Skeletal muscle tissue (tissue), 4 donors: ENCODE measurements around the gene GOLIM4. TPM values are rescaled to one million over a fixed set of nuclear protein-coding genes. Genes with fewer than 3 reads are reported as not detected.

Source experiments
- H3K27ac ChIP-seq: one replicate; pipeline ENCODE4 v1.7.0; 2013; ENCODE audit warnings: mild to moderate bottlenecking, low read depth, low read length, inconsistent platforms
- H3K27me3 ChIP-seq, 3 donors: one replicate each; pipeline ENCODE4 v1.7.0; 2013; ENCODE audit warnings: low read length in 3 of 3; ENCODE audit not compliant: control insufficient read depth in 3 of 3, insufficient read depth in 3 of 3
- H3K36me3 ChIP-seq, 3 donors: one replicate each; pipeline ENCODE4 v1.7.0; 2013; ENCODE audit warnings: low read length in 3 of 3; ENCODE audit not compliant: control insufficient read depth in 3 of 3, insufficient read depth in 3 of 3
- H3K4me1 ChIP-seq, 3 donors: one replicate each; pipeline ENCODE4 v1.7.0; 2013; ENCODE audit warnings: low read length in 3 of 3, mild to moderate bottlenecking in 3 of 3; ENCODE audit not compliant: control insufficient read depth in 3 of 3, insufficient read depth in 3 of 3
- H3K4me3 ChIP-seq, 3 donors: one replicate each; pipeline ENCODE4 v1.7.0; 2013; ENCODE audit warnings: low read length in 3 of 3
- H3K9ac ChIP-seq, 3 donors: one replicate each; pipeline ENCODE4 v1.7.0; 2013; ENCODE audit warnings: low read length in 3 of 3, mild to moderate bottlenecking in 3 of 3, moderate library complexity in 2 of 3, low read depth in 1 of 3
- H3K9me3 ChIP-seq, 3 donors: one replicate each; pipeline ENCODE4 v1.7.0; 2013; ENCODE audit warnings: low read length in 3 of 3; ENCODE audit not compliant: control insufficient read depth in 3 of 3
- total RNA-seq: library from RNA; depleted of rRNA; stranded (reverse); fragments of >200 nt; gene quantifications from one replicate; pipeline ENCODE4 v1.2.3, GENCODE V29; 2014
- donor health status: Osteomylitis.

GOLIM4 gene
- total RNA-seq, 1 donor from 2014 or later, result 23.5 TPM

GRCh38 chr3:168090306-168091085, 5.2 kb downstream of the GOLIM4 start:
- Histone ChIP-seq H3K27me3 (no peaks in the 10 kb centered on the region), H3K4me1 (peaks cover 10 to 29% (median 22%) of the 10 kb centered on the region in 3 donors), H3K27ac (no peak overlapping the region), H3K4me3 (no peak overlapping the region), H3K9me3 (no peaks in the 10 kb centered on the region), H3K36me3 (no peaks in the 10 kb centered on the region), H3K9ac (no peak overlapping the region)

- H3K4me3 ChIP-seq, result no peak overlapping the region
- H3K4me1 ChIP-seq, result peaks cover 10 to 29% (median 22%) of the 10 kb centered on the region in 3 donors
Observed at GRCh38 chr3:168089179-168089771, 6.4 kb downstream of the GOLIM4 start.

GRCh38 chr3:168088106-168088720, 7.5 kb downstream of the GOLIM4 start:
- Histone ChIP-seq H3K4me1 (peaks cover 8 to 21% (median 20%) of the 10 kb centered on the region in 3 donors), H3K27ac (no peak overlapping the region), H3K27me3 (no peaks in the 10 kb centered on the region), H3K9ac (no peak overlapping the region), H3K36me3 (no peaks in the 10 kb centered on the region), H3K4me3 (no peak overlapping the region), H3K9me3 (no peaks in the 10 kb centered on the region)

More at GRCh38 chr3:168089179-168089771, 6.4 kb downstream of the GOLIM4 start:
- Histone ChIP-seq H3K9ac (no peak overlapping the region), H3K27me3 (no peaks in the 10 kb centered on the region), H3K36me3 (no peaks in the 10 kb centered on the region), H3K9me3 (no peaks in the 10 kb centered on the region), H3K27ac (no peak overlapping the region)

GRCh38 chr3:168087539-168087938, 8.2 kb downstream of the GOLIM4 start:
- Histone ChIP-seq H3K9me3 (no peaks in the 10 kb centered on the region), H3K4me1 (peaks cover 3 to 21% (median 17%) of the 10 kb centered on the region in 3 donors), H3K27me3 (no peaks in the 10 kb centered on the region), H3K27ac (no peak overlapping the region), H3K9ac (no peak overlapping the region), H3K4me3 (no peak overlapping the region), H3K36me3 (no peaks in the 10 kb centered on the region)

DNA sequence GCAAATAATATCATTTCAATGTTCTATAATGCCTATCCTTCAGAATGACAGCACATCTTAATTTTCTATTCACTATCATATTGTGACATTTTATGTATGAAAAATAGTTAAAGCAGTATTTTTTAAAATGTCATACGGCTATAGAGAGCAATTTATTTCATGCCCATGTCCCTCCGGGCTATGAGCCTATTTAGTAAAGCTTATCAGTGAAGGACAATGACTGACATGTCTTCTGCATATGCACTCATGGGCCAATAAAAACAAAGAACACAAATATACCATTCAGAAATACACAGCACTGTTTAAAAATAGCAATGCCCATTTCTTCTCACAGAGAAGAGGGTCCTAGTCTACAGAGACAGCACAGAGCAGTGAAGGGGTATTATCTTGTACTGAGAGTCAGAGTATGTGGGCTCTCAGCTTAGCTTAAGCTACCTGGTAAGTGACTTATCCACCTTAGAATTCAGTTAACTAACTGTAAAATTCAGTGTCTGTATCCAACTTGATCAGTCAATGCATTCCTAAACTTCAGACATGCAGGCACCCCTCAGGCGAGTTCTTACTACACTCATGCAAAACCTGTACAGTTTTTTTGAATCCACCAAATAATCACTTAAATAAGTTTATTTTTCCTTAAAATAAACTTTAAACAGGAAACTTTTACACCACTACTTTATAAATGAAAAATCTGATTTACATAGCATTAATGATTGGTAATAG, 9.0 kb downstream of the GOLIM4 start:
- Histone ChIP-seq H3K27me3 (no peaks in the 10 kb centered on the region), H3K36me3 (no peaks in the 10 kb centered on the region), H3K27ac (no peak overlapping the region), H3K4me3 (no peak overlapping the region), H3K9ac (no peak overlapping the region), H3K9me3 (no peaks in the 10 kb centered on the region), H3K4me1 (peaks cover 2 to 15% (median 13%) of the 10 kb centered on the region in 3 donors)

GRCh38 chr3:168085491-168086119, 10.1 kb downstream of the GOLIM4 start:
- H3K9ac ChIP-seq, result no peak overlapping the region
- H3K27ac ChIP-seq, result no peak overlapping the region
- H3K4me3 ChIP-seq, result no peak overlapping the region
- peaks cover 2 to 16% (median 15%) of the 10 kb centered on the region in 3 donors for H3K4me1 ChIP-seq
- H3K27me3 ChIP-seq, result no peaks in the 10 kb centered on the region
- no peaks in the 10 kb centered on the region for H3K9me3 ChIP-seq
- H3K36me3 ChIP-seq, result no peaks in the 10 kb centered on the region

- no peaks in the 10 kb centered on the region for H3K27me3 ChIP-seq
- H3K36me3 ChIP-seq, result no peaks in the 10 kb centered on the region
- no peaks in the 10 kb centered on the region for H3K9me3 ChIP-seq
- H3K4me3 ChIP-seq, result no peak overlapping the region
- H3K9ac ChIP-seq, result no peak overlapping the region
- H3K4me1 ChIP-seq, result peaks cover 2 to 11% (median 10%) of the 10 kb centered on the region in 3 donors
- H3K27ac ChIP-seq, result no peak overlapping the region
Observed at GRCh38 chr3:168083906-168084305, 11.8 kb downstream of the GOLIM4 start.

- H3K4me1 ChIP-seq, result peaks cover 2 to 8% (median 6%) of the 10 kb centered on the region in 3 donors
- no peaks in the 10 kb centered on the region for H3K27me3 ChIP-seq
- no peaks in the 10 kb centered on the region for H3K36me3 ChIP-seq
- no peak overlapping the region for H3K4me3 ChIP-seq
- H3K9me3 ChIP-seq, result no peaks in the 10 kb centered on the region
- H3K27ac ChIP-seq, result no peak overlapping the region
- H3K9ac ChIP-seq, result no peak overlapping the region
Observed at GRCh38 chr3:168081856-168082255, 13.9 kb downstream of the GOLIM4 start.

DNA sequence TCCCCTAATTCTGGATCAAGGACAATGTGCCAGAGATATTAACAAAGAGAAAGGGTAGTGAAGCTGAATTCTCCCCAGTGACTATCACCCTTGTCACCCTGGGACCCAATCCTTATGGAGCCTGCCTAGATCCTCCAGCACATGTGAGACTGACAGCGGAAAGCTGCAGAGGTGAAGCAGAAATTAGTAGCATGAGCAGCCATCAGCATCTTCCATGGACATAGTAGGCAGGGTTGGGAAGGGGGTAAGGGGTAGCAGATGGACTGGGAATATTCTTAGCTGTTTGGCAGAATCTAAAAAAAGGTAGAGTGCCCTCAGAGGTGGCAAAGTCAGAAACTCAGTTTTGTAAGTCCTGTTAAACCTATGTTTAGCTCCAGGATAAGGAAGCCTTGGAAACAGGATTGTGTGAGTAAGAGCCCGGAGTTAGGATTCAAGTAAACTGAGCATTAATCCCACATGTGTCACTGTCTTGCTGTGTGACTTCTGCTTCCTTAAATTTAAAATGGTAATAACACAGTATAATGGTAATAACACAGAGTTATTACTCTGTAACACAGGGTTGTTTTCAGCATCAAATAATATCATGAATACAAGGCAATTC, 14.5 kb downstream of the GOLIM4 start:
- H3K4me3 ChIP-seq, result no peak overlapping the region

More for the DNA sequence above, 14.5 kb downstream of the GOLIM4 start:
- no peak overlapping the region for H3K27ac ChIP-seq
- H3K4me1 ChIP-seq, result peaks cover 2 to 8% (median 6%) of the 10 kb centered on the region in 3 donors
- H3K9ac ChIP-seq, result no peak overlapping the region
- no peaks in the 10 kb centered on the region for H3K27me3 ChIP-seq
- no peaks in the 10 kb centered on the region for H3K9me3 ChIP-seq
- no peaks in the 10 kb centered on the region for H3K36me3 ChIP-seq
